COLO668 (cell line): ENCODE data around the gene HYAL1.
"Not testable (repeated sequence)": the region's sequence is repeated elsewhere in the genome, so short reads cannot be mapped to it uniquely, and the experiment has no call there.

Source experiments
- DNase-seq: peaks from one replicate; lab custom pipeline; 2025; ENCODE audit not compliant: unreplicated experiment; lab: John Stamatoyannopoulos, UW

The HYAL1 gene

GRCh38 chr3:50262200-50262599 is 41.2 kb downstream of the HYAL1 start:
- DNase-seq, result not testable (repeated sequence)

GRCh38 chr3:50261505-50261904 is 41.9 kb downstream of the HYAL1 start:
- no peak for DNase-seq

- no peak for DNase-seq
Observed at GRCh38 chr3:50260942-50261441, 42.4 kb downstream of the HYAL1 start.

- DNase-seq, result peak; percentile 84
Observed at GRCh38 chr3:50260027-50260941, 43.1 kb downstream of the HYAL1 start.

GRCh38 chr3:50259432-50260026 is 43.8 kb downstream of the HYAL1 start:
- no peak for DNase-seq

- DNase-seq, result no peak
Observed at GRCh38 chr3:50258979-50259378, 44.4 kb downstream of the HYAL1 start.

- DNase-seq, result peak; percentile 23
Observed at GRCh38 chr3:50258029-50258680, 45.2 kb downstream of the HYAL1 start.

- DNase-seq, result peak; percentile 47
Observed at GRCh38 chr3:50256978-50257890, 46.1 kb downstream of the HYAL1 start.

- DNase-seq, result no peak
Observed at GRCh38 chr3:50255251-50255615, 48.1 kb downstream of the HYAL1 start.

GRCh38 chr3:50254577-50255250 is 48.7 kb downstream of the HYAL1 start:
- no peak for DNase-seq

GRCh38 chr3:50251220-50251619 is 52.2 kb downstream of the HYAL1 start:
- no peak for DNase-seq

GRCh38 chr3:50250514-50250913 is 52.9 kb downstream of the HYAL1 start:
- no peak for DNase-seq
